ENCODE results near the gene RERE.

GRCh38 chr1:8483586-8483985 lies 333.9 kb downstream of the RERE start:
- TF ChIP-seq EZH2phosphoT487 (conservative IDR thresholded peaks at IDR 0.05; ENCODE audit: low read length), result no peak
- no peak for TF ChIP-seq CTCF (IDR thresholded peaks at IDR 0.05; ENCODE audit: insufficient read depth, low read length, poor library complexity, severe bottlenecking)

Data from SU-DHL-6 (cell line).